ENCODE results near the gene GNA12. TPM values are rescaled to one million over a fixed set of nuclear protein-coding genes. Genes with fewer than 3 reads are reported as not detected.
"Not testable (repeated sequence)": the region's sequence is repeated elsewhere in the genome, so short reads cannot be mapped to it uniquely, and the experiment has no call there.

The GNA12 gene
- total RNA-seq, 1 donor from 2014 or later: 19.3 TPM

- no peak for DNase-seq (ENCODE audit: low read depth)
- H3K4me3 ChIP-seq (ENCODE audit: low read depth, low read length): no peak overlapping the region
- no peak for TF ChIP-seq CTCF (conservative IDR thresholded peaks at IDR 0.05; ENCODE audit: low read depth, low read length)
Observed at GRCh38 chr7:2701832-2702593, 142.1 kb downstream of the GNA12 start.

- no peak for DNase-seq (ENCODE audit: low read depth)
- no peak overlapping the region for H3K4me3 ChIP-seq (ENCODE audit: low read depth, low read length)
- no peak for TF ChIP-seq CTCF (conservative IDR thresholded peaks at IDR 0.05; ENCODE audit: low read depth, low read length)
Observed at GRCh38 chr7:2701424-2701823, 142.7 kb downstream of the GNA12 start.

GRCh38 chr7:2700141-2700850 is 143.8 kb downstream of the GNA12 start:
- H3K4me3 ChIP-seq (ENCODE audit: low read depth, low read length): no peak overlapping the region
- no peak for TF ChIP-seq CTCF (conservative IDR thresholded peaks at IDR 0.05; ENCODE audit: low read depth, low read length)
- DNase-seq (ENCODE audit: low read depth): no peak

DNA sequence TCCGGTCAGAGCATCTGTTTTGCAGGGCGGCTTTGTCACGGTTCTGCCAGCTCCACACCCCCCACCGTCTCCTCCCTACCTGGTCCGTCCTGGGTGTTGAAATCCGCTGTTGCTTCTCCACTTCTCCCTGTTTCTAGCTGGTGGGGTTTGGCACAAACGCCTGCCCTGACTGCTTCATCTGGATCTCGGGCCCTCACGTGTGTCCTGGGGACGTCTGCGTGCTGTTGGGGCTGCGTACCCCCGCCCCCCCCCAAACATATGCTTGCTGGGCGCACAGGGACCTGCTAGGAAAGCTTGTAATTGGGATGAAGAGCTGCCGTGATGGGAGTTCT is 144.9 kb downstream of the GNA12 start:
- no peak for DNase-seq (ENCODE audit: low read depth)
- no peak for TF ChIP-seq CTCF (conservative IDR thresholded peaks at IDR 0.05; ENCODE audit: low read depth, low read length)
- no peak overlapping the region for H3K4me3 ChIP-seq (ENCODE audit: low read depth, low read length)

GRCh38 chr7:2698581-2699288 is 145.4 kb downstream of the GNA12 start:
- TF ChIP-seq CTCF (conservative IDR thresholded peaks at IDR 0.05; ENCODE audit: low read depth, low read length): no peak
- no peak overlapping the region for H3K4me3 ChIP-seq (ENCODE audit: low read depth, low read length)
- DNase-seq (ENCODE audit: low read depth): no peak

DNA sequence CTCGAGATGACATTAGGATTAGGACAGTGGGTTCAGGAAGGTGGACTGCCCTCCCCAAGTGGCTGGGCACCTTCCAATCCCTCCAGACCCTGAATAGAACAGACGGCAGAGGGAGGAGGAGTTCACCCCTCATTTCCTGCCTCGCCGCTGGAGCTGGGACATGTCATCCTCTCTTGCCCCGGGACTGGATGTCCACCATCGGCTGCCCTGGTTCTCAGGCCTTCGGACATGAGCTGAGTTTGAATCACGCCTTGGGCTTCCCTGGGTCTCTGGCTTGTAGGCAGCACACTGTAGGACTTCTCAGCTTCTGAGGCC is 150.0 kb downstream of the GNA12 start:
- not testable (repeated sequence) for DNase-seq (ENCODE audit: low read depth); H3K4me3 ChIP-seq (ENCODE audit: low read depth, low read length)

- not testable (repeated sequence) for DNase-seq (ENCODE audit: low read depth)
Observed at GRCh38 chr7:2693420-2694121, 150.5 kb downstream of the GNA12 start.

More at GRCh38 chr7:2693420-2694121, 150.5 kb downstream of the GNA12 start:
- not testable (repeated sequence) for H3K4me3 ChIP-seq (ENCODE audit: low read depth, low read length)

Data from epithelial cell of proximal tubule (primary cell).